A172 (cell line): ENCODE measurements around the gene C2orf42. TPM values are rescaled to one million over a fixed set of nuclear protein-coding genes. Genes with fewer than 3 reads are reported as not detected.
A peak's percentile ranks its signal among the peaks of the same experiment; 100 is the strongest.
"Not testable (repeated sequence)": the region's sequence is repeated elsewhere in the genome, so short reads cannot be mapped to it uniquely, and the experiment has no call there.

Experiments
- DNase-seq: peaks from one replicate; pipeline ENCODE4 v3.0.0-alpha.2; 2015; ENCODE audit warnings: low spot score
- total RNA-seq: library from RNA; depleted of rRNA; stranded (reverse); fragments of >200 nt; shearing (Covaris generic); gene quantifications from 2 replicates; pipeline ENCODE4 v1.2.3, GENCODE V29; 2014

Gene C2orf42
- total RNA-seq, 1 experiment from 2014 or later: 13.2 TPM

- peak; percentile 67 for DNase-seq
Observed at GRCh38 chr2:70132244-70133126, 58.3 kb downstream of the C2orf42 start.

- not testable (repeated sequence) for DNase-seq
Observed at GRCh38 chr2:70131344-70132143, 59.3 kb downstream of the C2orf42 start.

- no peak for DNase-seq
Observed at GRCh38 chr2:70128005-70128404, 62.8 kb downstream of the C2orf42 start.

GRCh38 chr2:70126413-70126812 is 64.4 kb downstream of the C2orf42 start:
- DNase-seq: no peak

- DNase-seq: no peak
Observed at GRCh38 chr2:70125498-70125898, 65.3 kb downstream of the C2orf42 start.

DNA sequence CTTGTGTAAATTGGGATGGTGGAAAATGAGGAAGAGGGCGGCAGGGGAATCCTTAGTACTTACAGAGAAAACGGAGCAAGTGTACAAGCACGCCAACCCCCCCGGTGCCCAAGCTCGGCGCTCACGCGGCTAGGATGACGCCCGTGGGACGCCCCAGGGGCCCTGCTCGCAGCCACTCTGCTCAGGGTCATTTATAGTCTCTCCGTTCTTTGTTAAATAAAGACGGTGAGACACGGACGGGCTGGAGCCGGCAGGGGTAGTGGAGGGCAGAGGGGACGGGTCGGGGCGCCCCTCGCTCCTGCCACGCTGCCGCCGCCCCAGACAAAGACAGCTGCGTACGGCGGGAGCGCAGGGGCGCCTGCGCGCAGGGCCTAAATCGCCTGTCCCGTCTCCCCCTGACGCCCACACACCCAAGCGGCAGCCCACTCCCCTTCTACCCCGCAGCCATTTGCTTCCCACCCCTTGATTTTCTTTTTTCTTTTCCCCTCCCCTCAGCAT is 65.8 kb downstream of the C2orf42 start:
- no peak for DNase-seq

- no peak for DNase-seq
Observed at GRCh38 chr2:70123829-70124116, 67.0 kb downstream of the C2orf42 start.

GRCh38 chr2:70123051-70123828 is 67.6 kb downstream of the C2orf42 start:
- no peak for DNase-seq

DNA sequence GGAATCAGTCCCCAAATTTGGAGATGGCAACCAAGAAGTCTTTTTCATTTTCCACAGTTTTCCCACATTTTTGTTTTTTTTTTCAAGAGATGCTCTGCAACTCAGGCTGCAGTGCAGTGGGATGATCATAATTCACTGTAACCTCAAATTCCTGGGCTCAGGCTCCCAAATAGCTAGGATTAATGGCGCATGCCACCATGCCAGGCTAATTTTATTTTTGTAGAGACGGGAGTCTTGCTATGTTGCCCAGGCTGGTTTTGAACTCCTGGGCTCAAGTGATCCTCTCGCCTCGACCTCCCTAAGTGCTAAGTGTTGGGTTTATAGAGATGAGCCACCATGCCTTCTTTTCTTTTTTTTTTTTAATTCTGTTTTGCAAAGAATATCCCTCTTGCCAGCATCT is 68.3 kb downstream of the C2orf42 start:
- DNase-seq: no peak

- no peak for DNase-seq
Observed at GRCh38 chr2:70121627-70122372, 69.0 kb downstream of the C2orf42 start.

DNA sequence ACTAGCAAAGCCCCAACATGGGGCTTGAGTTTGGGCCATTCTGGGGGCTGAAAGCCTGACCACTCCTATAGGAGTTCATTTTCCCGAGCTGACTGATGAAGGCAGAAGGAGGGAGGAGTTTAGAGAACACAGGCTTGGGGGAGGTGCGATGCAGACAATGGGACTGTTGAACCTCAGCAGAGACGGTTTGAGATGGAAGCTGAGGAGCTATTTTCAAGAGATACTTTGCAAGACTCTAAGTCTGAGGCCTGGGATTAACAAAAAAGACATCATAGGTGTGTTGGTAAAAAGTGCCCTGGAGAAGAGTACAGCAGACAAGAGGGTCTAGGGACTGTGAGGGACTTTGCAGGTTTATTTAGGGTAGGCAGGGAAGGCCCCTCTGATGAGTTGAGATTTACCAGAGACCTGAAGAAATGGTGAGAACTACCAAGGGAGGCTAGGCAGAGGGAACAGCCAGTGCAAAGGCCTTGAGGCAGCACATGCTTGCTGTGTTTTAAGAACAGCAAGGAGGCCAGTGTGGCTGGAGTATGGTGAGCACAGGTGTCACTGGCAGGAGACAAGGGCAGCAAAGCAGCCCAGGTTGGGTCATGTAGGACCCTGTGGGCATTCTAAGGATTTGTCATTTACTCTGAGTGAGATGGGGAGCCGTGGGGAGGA is 71.9 kb downstream of the C2orf42 start:
- no peak for DNase-seq

GRCh38 chr2:70116936-70117552 is 73.8 kb downstream of the C2orf42 start:
- DNase-seq: no peak

DNA sequence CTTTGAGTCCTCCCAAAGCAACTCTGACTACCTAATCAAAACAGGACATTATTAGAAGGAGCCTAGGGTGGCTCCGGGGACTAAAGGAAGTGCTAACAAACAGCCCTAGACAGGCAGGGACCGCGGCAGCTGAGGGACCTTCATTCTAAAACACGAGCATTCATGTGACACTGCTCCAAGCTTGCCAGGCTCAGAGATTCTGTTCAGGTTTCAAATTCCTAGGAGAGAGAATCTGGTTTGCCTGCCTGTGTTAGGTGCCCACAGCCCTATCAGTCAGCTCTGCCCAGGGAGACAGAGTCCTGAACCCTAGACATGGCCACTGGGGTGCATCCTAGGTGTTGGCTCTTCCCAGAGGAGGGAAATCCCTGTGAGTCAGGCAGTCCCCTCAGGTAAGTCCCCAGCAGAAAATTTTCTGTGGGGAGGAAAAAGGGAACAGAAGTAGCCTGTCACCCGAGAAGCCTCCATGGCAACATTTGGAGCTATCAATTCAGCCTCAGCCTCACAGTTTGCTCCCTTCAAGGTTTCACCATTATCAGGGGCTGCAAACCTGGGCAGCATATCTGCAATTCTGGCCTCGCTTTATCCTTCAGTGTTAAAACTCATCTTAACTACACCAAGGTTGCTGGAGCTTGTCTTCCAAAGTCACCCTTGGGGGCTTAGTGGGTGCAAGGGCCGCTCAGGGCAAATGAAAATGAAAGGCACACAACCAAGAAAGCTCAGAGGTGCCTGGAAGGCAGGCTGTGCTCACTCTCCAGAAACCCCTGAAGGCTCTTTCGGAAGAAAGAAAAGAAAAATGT is 75.0 kb downstream of the C2orf42 start:
- DNase-seq: no peak

DNA sequence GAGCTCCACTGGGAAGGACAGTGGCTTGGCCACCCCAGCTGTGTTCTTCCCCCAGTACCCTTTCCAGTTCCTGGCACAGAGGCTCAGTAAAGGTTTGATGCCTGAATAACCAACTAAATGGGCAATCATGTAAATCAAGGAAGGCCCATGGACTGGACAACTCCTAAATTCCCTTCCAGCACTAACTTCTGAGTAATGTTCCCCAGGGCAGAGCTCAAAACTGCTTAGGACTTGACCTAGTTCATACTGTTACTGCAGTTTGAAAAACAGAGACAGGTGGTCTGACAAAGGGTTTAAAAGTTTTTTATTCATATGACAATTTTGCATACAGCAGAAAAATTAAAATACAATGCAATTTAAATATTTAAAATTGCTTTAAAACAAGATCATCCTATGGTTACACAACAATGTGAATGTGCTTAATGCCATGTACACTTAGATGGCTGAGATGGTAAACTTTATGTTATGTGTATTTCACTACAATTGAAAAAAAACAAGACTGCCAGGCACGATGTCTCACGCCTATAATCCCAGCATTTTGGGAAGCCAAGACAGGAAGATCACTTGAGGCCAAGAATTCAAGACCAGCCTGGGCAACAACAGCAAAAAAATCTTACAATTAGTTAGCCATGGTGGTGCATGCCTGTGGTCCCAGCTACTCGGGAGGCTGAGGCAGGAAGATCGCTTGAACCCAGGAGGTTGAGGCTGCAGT is 77.3 kb downstream of the C2orf42 start:
- no peak for DNase-seq

GRCh38 chr2:70111752-70112591 is 78.8 kb downstream of the C2orf42 start:
- no peak for DNase-seq

GRCh38 chr2:70110397-70110796 is 80.4 kb downstream of the C2orf42 start:
- DNase-seq: not testable (repeated sequence)

GRCh38 chr2:70106138-70106537 is 84.7 kb downstream of the C2orf42 start:
- not testable (repeated sequence) for DNase-seq
